GM12872 (cell line): ENCODE data around the gene DEPDC4.

Source experiments
- TF ChIP-seq, protein P1 (sequence below): IDR thresholded peaks from 3 replicates; pipeline ENCODE4 v1.5.1; 2011; ENCODE audit warnings: low read depth, mild to moderate bottlenecking, low read length, moderate library complexity; ENCODE audit not compliant: insufficient read depth

DEPDC4 gene

DNA sequence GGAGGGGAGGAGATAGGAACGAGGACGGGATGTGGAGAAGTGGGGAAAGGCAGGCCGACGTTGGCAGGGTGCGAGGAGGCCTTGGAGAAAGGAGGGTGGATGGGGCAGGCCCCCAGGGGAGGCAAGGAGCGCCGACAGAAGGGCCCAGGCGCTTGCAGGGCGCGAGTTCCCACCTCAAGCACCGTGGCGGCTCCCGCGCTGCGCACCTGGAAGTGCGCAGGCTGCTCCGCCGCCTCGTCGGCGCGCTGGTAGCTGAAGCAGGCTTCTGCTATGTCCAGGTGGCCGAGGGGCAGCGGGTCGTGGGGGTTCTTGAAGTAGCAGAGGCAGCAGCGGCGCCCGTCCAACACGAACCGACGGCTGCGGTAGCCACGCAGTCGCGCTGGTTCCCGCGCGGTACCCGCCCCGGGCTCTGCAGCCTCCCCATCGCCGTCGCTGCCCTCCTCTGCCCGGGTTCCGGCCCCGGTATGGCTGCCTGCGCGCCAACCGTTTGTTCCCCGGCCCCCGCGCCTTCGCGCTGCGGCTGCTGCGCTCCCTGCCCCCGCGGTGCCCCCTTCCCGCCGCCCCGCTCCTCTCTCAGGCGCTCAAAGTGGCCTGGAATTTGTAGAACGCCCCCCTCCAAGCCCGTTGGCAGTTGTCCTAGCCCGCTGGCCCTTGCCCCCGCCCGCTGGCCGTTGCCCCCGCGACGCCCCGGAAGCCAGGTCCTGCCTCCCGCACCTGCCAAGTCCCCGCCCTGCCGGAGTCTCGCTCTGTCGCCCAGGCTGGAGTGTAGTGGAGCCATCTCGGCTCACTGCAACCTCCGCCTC, 67.3 kb downstream of the DEPDC4 start:
- TF ChIP-seq, protein P1, sequence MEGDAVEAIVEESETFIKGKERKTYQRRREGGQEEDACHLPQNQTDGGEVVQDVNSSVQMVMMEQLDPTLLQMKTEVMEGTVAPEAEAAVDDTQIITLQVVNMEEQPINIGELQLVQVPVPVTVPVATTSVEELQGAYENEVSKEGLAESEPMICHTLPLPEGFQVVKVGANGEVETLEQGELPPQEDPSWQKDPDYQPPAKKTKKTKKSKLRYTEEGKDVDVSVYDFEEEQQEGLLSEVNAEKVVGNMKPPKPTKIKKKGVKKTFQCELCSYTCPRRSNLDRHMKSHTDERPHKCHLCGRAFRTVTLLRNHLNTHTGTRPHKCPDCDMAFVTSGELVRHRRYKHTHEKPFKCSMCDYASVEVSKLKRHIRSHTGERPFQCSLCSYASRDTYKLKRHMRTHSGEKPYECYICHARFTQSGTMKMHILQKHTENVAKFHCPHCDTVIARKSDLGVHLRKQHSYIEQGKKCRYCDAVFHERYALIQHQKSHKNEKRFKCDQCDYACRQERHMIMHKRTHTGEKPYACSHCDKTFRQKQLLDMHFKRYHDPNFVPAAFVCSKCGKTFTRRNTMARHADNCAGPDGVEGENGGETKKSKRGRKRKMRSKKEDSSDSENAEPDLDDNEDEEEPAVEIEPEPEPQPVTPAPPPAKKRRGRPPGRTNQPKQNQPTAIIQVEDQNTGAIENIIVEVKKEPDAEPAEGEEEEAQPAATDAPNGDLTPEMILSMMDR = no peak

DNA sequence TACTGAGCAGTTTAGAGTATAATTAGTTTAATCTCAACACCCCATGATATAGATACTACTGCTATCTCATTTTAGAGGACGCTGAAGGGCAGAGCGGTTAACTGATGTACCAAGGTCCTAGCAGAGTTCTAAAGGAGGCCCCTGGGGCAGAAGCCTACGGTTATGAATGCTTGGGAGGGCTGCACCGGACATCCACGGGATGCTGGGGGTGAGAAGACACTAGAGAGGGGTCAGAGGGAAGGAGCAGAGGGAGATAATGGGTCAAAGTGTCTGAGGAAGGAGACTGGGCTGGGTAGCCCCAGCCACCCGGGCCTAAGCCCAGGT, 67.9 kb downstream of the DEPDC4 start:
- TF ChIP-seq, protein P1 = no peak

DNA sequence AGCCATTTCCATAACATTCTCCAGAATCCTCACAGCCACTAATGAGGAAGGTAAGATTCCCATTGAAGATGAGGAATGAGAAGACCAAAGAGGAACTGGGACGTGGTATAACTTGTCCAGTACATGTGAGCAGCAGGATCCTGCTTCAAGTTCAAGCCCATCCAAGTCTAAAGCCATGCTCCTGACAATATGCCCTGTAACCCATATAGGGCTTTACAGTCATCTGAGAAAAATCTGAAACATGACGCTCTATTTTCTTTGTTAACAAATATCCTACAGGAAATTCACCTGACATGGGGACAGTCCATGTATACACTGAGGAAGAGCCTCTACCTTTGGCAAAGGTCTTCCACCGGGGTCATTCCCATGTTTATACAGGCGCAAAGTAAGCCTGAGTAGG, 69.4 kb downstream of the DEPDC4 start:
- TF ChIP-seq, protein P1 = no peak

DNA sequence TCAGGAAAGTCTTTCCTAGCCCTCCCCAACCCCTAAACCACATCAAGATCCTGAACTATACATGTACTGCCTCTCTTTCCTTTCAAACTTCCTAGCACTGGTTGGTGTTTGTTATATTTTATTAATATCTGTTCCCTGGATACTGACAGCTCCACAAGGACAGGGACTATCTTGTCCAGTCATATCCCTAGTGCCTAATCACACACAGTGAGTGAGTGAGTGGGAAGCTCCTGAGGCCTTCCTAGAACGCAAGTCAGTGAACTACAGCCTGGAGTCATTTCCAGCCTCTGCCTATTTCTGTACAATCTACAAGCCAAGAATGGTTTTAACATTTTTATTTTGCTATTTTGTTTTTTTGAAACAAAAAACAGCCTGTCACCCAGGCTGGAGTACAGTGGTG, 73.8 kb downstream of the DEPDC4 start:
- TF ChIP-seq, protein P1 = no peak
